ENCODE measurements around the gene CALN1.

CALN1 gene

GRCh38 chr7:72196176-72196575 is 216.0 kb downstream of the CALN1 start:
- H3K27me3 ChIP-seq (ENCODE audit: low read depth, low read length) = no peaks in the 10 kb centered on the region
- H3K36me3 ChIP-seq (replicated peaks; ENCODE audit: low read depth, low read length) = no peaks in the 10 kb centered on the region
- no peak overlapping the region for H3K9ac ChIP-seq (ENCODE audit: low read length)
- no peaks in the 10 kb centered on the region for H3K4me1 ChIP-seq (ENCODE audit: low read length)
- H3K27ac ChIP-seq (ENCODE audit: low read length) = no peak overlapping the region
- TF ChIP-seq EZH2phosphoT487 (IDR thresholded peaks at IDR 0.05; ENCODE audit: low read depth) (no peak), CTCF (IDR thresholded peaks at IDR 0.05; ENCODE audit: low read depth, low read length) (no peak)
- no peak overlapping the region for H3K4me2 ChIP-seq (ENCODE audit: low read length)
- H3K9me3 ChIP-seq (ENCODE audit: insufficient read depth, low read length) = no peaks in the 10 kb centered on the region
- H2AFZ ChIP-seq (ENCODE audit: low read depth, low read length) = no peak overlapping the region
- no peaks in the 10 kb centered on the region for H4K20me1 ChIP-seq (ENCODE audit: insufficient read depth, low read length)
- H3K4me3 ChIP-seq (ENCODE audit: low read length) = no peak overlapping the region
- no peaks in the 10 kb centered on the region for H3K79me2 ChIP-seq (ENCODE audit: low read length)

GRCh38 chr7:72190919-72191318 is 221.2 kb downstream of the CALN1 start:
- no peaks in the 10 kb centered on the region for H3K79me2 ChIP-seq (ENCODE audit: low read length)
- TF ChIP-seq EZH2phosphoT487 (IDR thresholded peaks at IDR 0.05; ENCODE audit: low read depth) = no peak
- TF ChIP-seq CTCF (IDR thresholded peaks at IDR 0.05; ENCODE audit: low read depth, low read length) = no peak
- no peak overlapping the region for H3K9ac ChIP-seq (ENCODE audit: low read length)
- H2AFZ ChIP-seq (ENCODE audit: low read depth, low read length) = no peak overlapping the region
- H3K4me1 ChIP-seq (ENCODE audit: low read length) = no peaks in the 10 kb centered on the region
- H3K9me3 ChIP-seq (ENCODE audit: insufficient read depth, low read length) = no peaks in the 10 kb centered on the region
- H3K27ac ChIP-seq (ENCODE audit: low read length) = no peak overlapping the region
- no peaks in the 10 kb centered on the region for H4K20me1 ChIP-seq (ENCODE audit: insufficient read depth, low read length)
- no peak overlapping the region for H3K4me2 ChIP-seq (ENCODE audit: low read length)
- H3K4me3 ChIP-seq (ENCODE audit: low read length) = no peak overlapping the region
- H3K36me3 ChIP-seq (replicated peaks; ENCODE audit: low read depth, low read length) = no peaks in the 10 kb centered on the region
- no peaks in the 10 kb centered on the region for H3K27me3 ChIP-seq (ENCODE audit: low read depth, low read length)

GRCh38 chr7:72190146-72190545 is 222.0 kb downstream of the CALN1 start:
- Histone ChIP-seq H3K79me2 (ENCODE audit: low read length) (no peaks in the 10 kb centered on the region), H2AFZ (ENCODE audit: low read depth, low read length) (no peak overlapping the region), H4K20me1 (ENCODE audit: insufficient read depth, low read length) (no peaks in the 10 kb centered on the region), H3K27ac (ENCODE audit: low read length) (no peak overlapping the region), H3K27me3 (ENCODE audit: low read depth, low read length) (no peaks in the 10 kb centered on the region), H3K4me2 (ENCODE audit: low read length) (no peak overlapping the region), H3K9ac (ENCODE audit: low read length) (no peak overlapping the region), H3K9me3 (ENCODE audit: insufficient read depth, low read length) (no peaks in the 10 kb centered on the region), H3K4me1 (ENCODE audit: low read length) (no peaks in the 10 kb centered on the region), H3K4me3 (ENCODE audit: low read length) (no peak overlapping the region), H3K36me3 (replicated peaks; ENCODE audit: low read depth, low read length) (no peaks in the 10 kb centered on the region)
- TF ChIP-seq EZH2phosphoT487 (IDR thresholded peaks at IDR 0.05; ENCODE audit: low read depth) (no peak), CTCF (IDR thresholded peaks at IDR 0.05; ENCODE audit: low read depth, low read length) (no peak)

- no peak overlapping the region for H3K4me2 ChIP-seq (ENCODE audit: low read length)
- H2AFZ ChIP-seq (ENCODE audit: low read depth, low read length) = no peak overlapping the region
- H3K79me2 ChIP-seq (ENCODE audit: low read length) = no peaks in the 10 kb centered on the region
- no peaks in the 10 kb centered on the region for H4K20me1 ChIP-seq (ENCODE audit: insufficient read depth, low read length)
- H3K36me3 ChIP-seq (replicated peaks; ENCODE audit: low read depth, low read length) = no peaks in the 10 kb centered on the region
- no peaks in the 10 kb centered on the region for H3K4me1 ChIP-seq (ENCODE audit: low read length)
- H3K27me3 ChIP-seq (ENCODE audit: low read depth, low read length) = no peaks in the 10 kb centered on the region
- no peak for TF ChIP-seq CTCF (IDR thresholded peaks at IDR 0.05; ENCODE audit: low read depth, low read length)
- no peak for TF ChIP-seq EZH2phosphoT487 (IDR thresholded peaks at IDR 0.05; ENCODE audit: low read depth)
- no peak overlapping the region for H3K9ac ChIP-seq (ENCODE audit: low read length)
- no peak overlapping the region for H3K4me3 ChIP-seq (ENCODE audit: low read length)
- no peak overlapping the region for H3K27ac ChIP-seq (ENCODE audit: low read length)
- no peaks in the 10 kb centered on the region for H3K9me3 ChIP-seq (ENCODE audit: insufficient read depth, low read length)
These were observed 225.0 kb downstream of the CALN1 start for GRCh38 chr7:72187179-72187578.
